Cardiac septum (tissue), 1 donor: ENCODE data around the gene TLE7. TPM values are rescaled to one million over a fixed set of nuclear protein-coding genes. Genes with fewer than 3 reads are reported as not detected.

Source experiments
- DNase-seq: peaks from one replicate; pipeline ENCODE4 v3.0.0-alpha.2; 2020; ENCODE audit warnings: low spot score
- intact Hi-C: fragments of 100-400 bp; cut with DNase I; formaldehyde crosslinking; loops from one replicate; pipeline ENCODE4 v1.14.0; 2022
- total RNA-seq: library from RNA; stranded (reverse); fragmentation: NEBNext Ultra II Directional; extraction: Animal tissue kit (Norgen Biotek cat#: 25700); gene quantifications from one replicate; pipeline ENCODE4 v1.2.1, GENCODE V29; 2021
- donor health status: DM: no; HTN: no; CAD: no.

Gene TLE7
- total RNA-seq, 1 donor from 2014 or later: not detected

GRCh38 chr16:71453036-71453435 is 11.2 kb upstream of the TLE7 start:
- no peak for DNase-seq
- intact Hi-C loops: no loop called here

GRCh38 chr16:71449020-71449419 is 7.2 kb upstream of the TLE7 start:
- intact Hi-C loops: no loop called here
- DNase-seq: no peak

GRCh38 chr16:71448274-71448866 is 6.5 kb upstream of the TLE7 start:
- no peak for DNase-seq
- intact Hi-C loops: no loop called here

GRCh38 chr16:71443714-71444113 is 1.9 kb upstream of the TLE7 start:
- intact Hi-C loops: no loop called here

GRCh38 chr16:71441348-71442050 is 355 bp downstream of the TLE7 start:
- DNase-seq: no peak
- intact Hi-C loops: no loop called here

More at GRCh38 chr16:71443714-71444113, 1.9 kb upstream of the TLE7 start:
- no peak for DNase-seq

- DNase-seq: no peak
- intact Hi-C loops: no loop called here
These were observed 1.0 kb downstream of the TLE7 start for GRCh38 chr16:71440669-71441347.

- DNase-seq: no peak
- intact Hi-C loops: no loop called here
These were observed 2.3 kb downstream of the TLE7 start for GRCh38 chr16:71439523-71439922.

GRCh38 chr16:71436473-71436872 is 5.4 kb downstream of the TLE7 start:
- DNase-seq: no peak
- intact Hi-C loops: no loop called here

- DNase-seq: peak; percentile 58
- intact Hi-C loops: no loop called here
These were observed 8.9 kb downstream of the TLE7 start for GRCh38 chr16:71432906-71433305.

GRCh38 chr16:71431991-71432390 is 9.9 kb downstream of the TLE7 start:
- no peak for DNase-seq

GRCh38 chr16:71431176-71431575 is 10.7 kb downstream of the TLE7 start:
- DNase-seq: no peak
- intact Hi-C loops: no loop called here

More at GRCh38 chr16:71431991-71432390, 9.9 kb downstream of the TLE7 start:
- intact Hi-C loops: no loop called here

GRCh38 chr16:71430744-71431143 is 11.1 kb downstream of the TLE7 start:
- intact Hi-C loops: no loop called here
- DNase-seq: no peak

- intact Hi-C loops: no loop called here
These were observed 12.3 kb downstream of the TLE7 start for GRCh38 chr16:71429581-71429980.

GRCh38 chr16:71428883-71429282 is 13.0 kb downstream of the TLE7 start:
- intact Hi-C loops: no loop called here
- DNase-seq: no peak

More at GRCh38 chr16:71429581-71429980, 12.3 kb downstream of the TLE7 start:
- DNase-seq: no peak

GRCh38 chr16:71428385-71428784 is 13.5 kb downstream of the TLE7 start:
- DNase-seq: no peak
- intact Hi-C loops: no loop called here

- no peak for DNase-seq
- intact Hi-C loops: no loop called here
These were observed 14.8 kb downstream of the TLE7 start for GRCh38 chr16:71426880-71427615.

GRCh38 chr16:71426069-71426879 is 15.6 kb downstream of the TLE7 start:
- DNase-seq: peak; percentile 59
- intact Hi-C loops: no loop called here

- intact Hi-C loops: no loop called here
- peak; percentile 53 for DNase-seq
These were observed 16.1 kb downstream of the TLE7 start for GRCh38 chr16:71425746-71426068.

GRCh38 chr16:71424626-71425025 is 17.2 kb downstream of the TLE7 start:
- peak; percentile 50 for DNase-seq
- intact Hi-C loops: no loop called here
